Astrocyte of the hippocampus (primary cell): Measurements from ENCODE around the gene NDUFV2.
"Not testable (repeated sequence)": the region's sequence is repeated elsewhere in the genome, so short reads cannot be mapped to it uniquely, and the experiment has no call there.

Experiments used
- DNase-seq: peaks from one replicate; pipeline ENCODE4 v3.0.0; 2011; ENCODE audit warnings: low read depth, low spot score

NDUFV2 gene

GRCh38 chr18:9153256-9153655, 50.8 kb downstream of the NDUFV2 start:
- no peak for DNase-seq

GRCh38 chr18:9156604-9157249, 54.2 kb downstream of the NDUFV2 start:
- DNase-seq, result no peak

- no peak for DNase-seq
Measured at GRCh38 chr18:9157806-9158205, 55.3 kb downstream of the NDUFV2 start.

- DNase-seq, result no peak
Measured at GRCh38 chr18:9160014-9160413, 57.5 kb downstream of the NDUFV2 start.

- not testable (repeated sequence) for DNase-seq
Measured at GRCh38 chr18:9162663-9163062, 60.2 kb downstream of the NDUFV2 start.

GRCh38 chr18:9164149-9164548, 61.6 kb downstream of the NDUFV2 start:
- not testable (repeated sequence) for DNase-seq

GRCh38 chr18:9165883-9166282, 63.4 kb downstream of the NDUFV2 start:
- DNase-seq, result not testable (repeated sequence)

GRCh38 chr18:9169515-9169914, 67.0 kb downstream of the NDUFV2 start:
- not testable (repeated sequence) for DNase-seq

- DNase-seq, result not testable (repeated sequence)
Measured at GRCh38 chr18:9171919-9172318, 69.4 kb downstream of the NDUFV2 start.

GRCh38 chr18:9172506-9173127, 70.1 kb downstream of the NDUFV2 start:
- DNase-seq, result no peak

- no peak for DNase-seq
Measured at GRCh38 chr18:9173770-9174233, 71.3 kb downstream of the NDUFV2 start.

- DNase-seq, result no peak
Measured at GRCh38 chr18:9174302-9174701, 71.8 kb downstream of the NDUFV2 start.

- no peak for DNase-seq
Measured at GRCh38 chr18:9175115-9175514, 72.6 kb downstream of the NDUFV2 start.

GRCh38 chr18:9177031-9177430, 74.5 kb downstream of the NDUFV2 start:
- no peak for DNase-seq

GRCh38 chr18:9177466-9177865, 75.0 kb downstream of the NDUFV2 start:
- no peak for DNase-seq

- no peak for DNase-seq
Measured at GRCh38 chr18:9178557-9178956, 76.1 kb downstream of the NDUFV2 start.

- DNase-seq, result no peak
Measured at GRCh38 chr18:9181275-9181674, 78.8 kb downstream of the NDUFV2 start.

GRCh38 chr18:9182852-9183399, 80.4 kb downstream of the NDUFV2 start:
- DNase-seq, result no peak
